Astrocyte of the spinal cord (primary cell): ENCODE measurements around the gene C16orf74.

ENCODE experiments used
- DNase-seq: peaks from one replicate; pipeline ENCODE4 v3.0.0; 2011; ENCODE audit warnings: low read depth, low spot score
- H3K4me3 ChIP-seq: 2 replicates; pipeline ENCODE4 v1.5.1; 2011; ENCODE audit warnings: low read depth, mild to moderate bottlenecking, low read length, moderate library complexity
- CTCF ChIP-seq: IDR thresholded peaks from 2 replicates; pipeline ENCODE4 v1.5.1; 2012; ENCODE audit warnings: low read depth, mild to moderate bottlenecking, low read length, inconsistent platforms
- in situ Hi-C: cut with HindIII; loops from 2 replicates; pipeline ENCODE4 v1.10.0; 2017; ENCODE audit warnings: low sequenced_read_pairs

C16orf74 gene

GRCh38 chr16:85733839-85734170 lies 17.1 kb downstream of the C16orf74 start:
- H3K4me3 ChIP-seq, result no peak overlapping the region
- no peak for TF ChIP-seq CTCF
- in situ Hi-C loops, result no loop called here
- DNase-seq, result no peak

- no peak for DNase-seq
- no peak for TF ChIP-seq CTCF
- H3K4me3 ChIP-seq, result no peak overlapping the region
- in situ Hi-C loops, result no loop called here
Measured at GRCh38 chr16:85733155-85733838, 17.6 kb downstream of the C16orf74 start.

GRCh38 chr16:85731179-85731578 lies 19.7 kb downstream of the C16orf74 start:
- H3K4me3 ChIP-seq, result no peak overlapping the region
- in situ Hi-C loops, result no loop called here
- no peak for TF ChIP-seq CTCF
- DNase-seq, result no peak

- in situ Hi-C loops, result no loop called here
- H3K4me3 ChIP-seq, result no peak overlapping the region
- no peak for DNase-seq
- TF ChIP-seq CTCF, result no peak
Measured at GRCh38 chr16:85730186-85730465, 20.8 kb downstream of the C16orf74 start.

- no peak for TF ChIP-seq CTCF
- no peak overlapping the region for H3K4me3 ChIP-seq
- DNase-seq, result peak; percentile 11
- in situ Hi-C loops, result no loop called here
Measured at GRCh38 chr16:85729452-85730185, 21.3 kb downstream of the C16orf74 start.

- TF ChIP-seq CTCF, result peak; percentile 28
- no peak for DNase-seq
- H3K4me3 ChIP-seq, result no peak overlapping the region
- in situ Hi-C loops, result no loop called here
Measured at GRCh38 chr16:85728879-85729278, 22.0 kb downstream of the C16orf74 start.
